Esophagus squamous epithelium (tissue), 4 donors: ENCODE data around the gene GALNT13.

ENCODE experiments used
- CTCF ChIP-seq, 6 experiments: fragments of 450-650 bp in 4 of 6; fragments of 200-600 bp in 2 of 6; sonication (generic) in 2 of 6; IDR thresholded peaks; one replicate each; pipeline ENCODE4 v1.5.1; 2016 to 2019; ENCODE audit warnings: antibody characterized with exemption in 6 of 6, mild to moderate bottlenecking in 4 of 6, moderate library complexity in 4 of 6
- POLR2A ChIP-seq, 4 donors: fragments of 450-650 bp; IDR thresholded peaks; one replicate each; pipeline ENCODE4 v1.6.1; 2017; ENCODE audit warnings: antibody characterized with exemption in 4 of 4, mild to moderate bottlenecking in 4 of 4, moderate library complexity in 3 of 4

DNA sequence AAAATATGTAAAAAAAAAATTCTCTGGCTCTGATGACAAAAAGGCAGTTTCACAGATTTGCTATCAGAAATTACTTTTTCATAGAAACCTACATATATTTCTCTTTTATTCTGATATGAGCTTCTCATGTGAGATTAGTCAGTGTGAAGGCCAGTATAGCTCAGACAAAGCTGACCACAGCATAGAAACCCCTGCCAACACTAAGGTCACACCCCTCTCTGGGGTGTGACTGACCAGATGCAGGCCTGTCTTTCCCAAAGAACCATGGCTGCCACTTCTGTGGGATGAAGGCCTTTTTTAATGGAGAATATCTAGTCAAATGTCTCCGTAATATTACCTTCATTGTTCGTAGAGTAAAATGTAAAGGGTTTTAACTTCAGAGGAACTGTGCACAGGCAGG, 496.4 kb downstream of the GALNT13 start:
- no peak for TF ChIP-seq CTCF (IDR thresholded peaks at IDR 0.05)
- no peak for TF ChIP-seq POLR2A (IDR thresholded peaks at IDR 0.05)
